ENCODE data around the gene CLUH.

CLUH gene

GRCh38 chr17:2716649-2717048 is 5.1 kb upstream of the CLUH start:
- no peak for TF ChIP-seq CTCF (conservative IDR thresholded peaks at IDR 0.05)
- no peak for TF ChIP-seq ZFX (IDR thresholded peaks at IDR 0.05)
- no peak overlapping the region for H3K27ac ChIP-seq

GRCh38 chr17:2713881-2714280 is 2.3 kb upstream of the CLUH start:
- TF ChIP-seq CTCF (conservative IDR thresholded peaks at IDR 0.05) (no peak), ZFX (IDR thresholded peaks at IDR 0.05) (no peak)
- H3K27ac ChIP-seq = no peak overlapping the region

GRCh38 chr17:2712300-2713043 is 908 bp upstream of the CLUH start:
- H3K27ac ChIP-seq = peak overlapping the region; percentile 96
- TF ChIP-seq ZFX (IDR thresholded peaks at IDR 0.05) = no peak
- TF ChIP-seq CTCF (conservative IDR thresholded peaks at IDR 0.05) = no peak

GRCh38 chr17:2710803-2711607 is 559 bp downstream of the CLUH start:
- peak; percentile 69; the same call in 1 of the 2 replicates for TF ChIP-seq ZFX (IDR thresholded peaks at IDR 0.05)
- TF ChIP-seq CTCF (conservative IDR thresholded peaks at IDR 0.05) = no peak
- H3K27ac ChIP-seq = peak overlapping the region; percentile 96

- no peak for TF ChIP-seq ZFX (IDR thresholded peaks at IDR 0.05)
- TF ChIP-seq CTCF (conservative IDR thresholded peaks at IDR 0.05) = no peak
Observed at GRCh38 chr17:2710071-2710802, 1.3 kb downstream of the CLUH start.

GRCh38 chr17:2709183-2709661 is 2.3 kb downstream of the CLUH start:
- peak overlapping the region; percentile 96 for H3K27ac ChIP-seq
- TF ChIP-seq CTCF (conservative IDR thresholded peaks at IDR 0.05) (no peak), ZFX (IDR thresholded peaks at IDR 0.05) (0 out of 2 replicates have a peak, but pooled peaks have one; percentile 13)

More at GRCh38 chr17:2710071-2710802, 1.3 kb downstream of the CLUH start:
- peak overlapping the region; percentile 96 for H3K27ac ChIP-seq
